DND-41 (cell line): ENCODE data around the gene SLC8B1.
A peak's percentile ranks its signal among the peaks of the same experiment; 100 is the strongest.

Source experiments
- ATAC-seq: fragments of 200-7000 bp; cut with Tn5 transposase; 3 replicates; pipeline ENCODE4 v1.9.1; 2021; ENCODE audit warnings: low read depth; ENCODE audit not compliant: insufficient read depth
- DNase-seq: peaks from one replicate; pipeline ENCODE4 v3.0.0-alpha.2; 2020
- H2AFZ ChIP-seq: 2 replicates; pipeline ENCODE4 v1.6.0; 2012; ENCODE audit warnings: low read depth, low read length
- H3K27ac ChIP-seq: 2 replicates; pipeline ENCODE4 v1.5.1; 2012; ENCODE audit warnings: low read length, inconsistent platforms
- H3K27me3 ChIP-seq: fragments of 200-600 bp; sonication (generic); 2 replicates; pipeline ENCODE4 v1.6.0; 2012; ENCODE audit warnings: low read length, mild to moderate bottlenecking, inconsistent platforms; ENCODE audit not compliant: insufficient read depth, poor library complexity
- H3K36me3 ChIP-seq: 2 replicates; pipeline ENCODE4 v1.5.1; 2012; ENCODE audit warnings: low read length, inconsistent platforms; ENCODE audit not compliant: insufficient read depth
- H3K4me1 ChIP-seq: 2 replicates; pipeline ENCODE4 v1.5.1; 2012; ENCODE audit warnings: mild to moderate bottlenecking, low read length; ENCODE audit not compliant: insufficient read depth
- H3K4me2 ChIP-seq: 2 replicates; pipeline ENCODE4 v1.6.0; 2012; ENCODE audit warnings: mild to moderate bottlenecking, moderate library complexity, low read length, inconsistent platforms; ENCODE audit not compliant: insufficient read depth
- H3K4me3 ChIP-seq, 2 experiments: fragments of 200-600 bp in 1 of 2; shearing (Covaris generic) in 1 of 2; 2 replicates each; pipeline ENCODE4 v1.5.1; 2012 to 2016; ENCODE audit warnings: inconsistent platforms in 2 of 2, low read length in 2 of 2, mild to moderate bottlenecking in 2 of 2, low read depth in 1 of 2, moderate library complexity in 1 of 2
- H3K79me2 ChIP-seq: 2 replicates; pipeline ENCODE4 v1.6.0; 2012; ENCODE audit warnings: low read length, inconsistent platforms; ENCODE audit not compliant: insufficient read depth
- H3K9ac ChIP-seq: 2 replicates; pipeline ENCODE4 v1.6.0; 2012; ENCODE audit warnings: low read depth, mild to moderate bottlenecking, inconsistent platforms, low read length, moderate library complexity
- H3K9me3 ChIP-seq: 2 replicates; pipeline ENCODE4 v1.5.1; 2012; ENCODE audit warnings: low read length, moderate library complexity, mild to moderate bottlenecking, inconsistent platforms; ENCODE audit not compliant: insufficient read depth, severe bottlenecking
- H4K20me1 ChIP-seq: 2 replicates; pipeline ENCODE4 v1.6.0; 2012; ENCODE audit warnings: low read length; ENCODE audit not compliant: insufficient read depth
- CTCF ChIP-seq: IDR thresholded peaks from 2 replicates; pipeline ENCODE4 v1.5.1; 2012; ENCODE audit warnings: borderline replicate concordance, low read length, moderate library complexity, mild to moderate bottlenecking; ENCODE audit not compliant: poor library complexity, severe bottlenecking; ENCODE audit errors: extremely low read depth
- EZH2 ChIP-seq: IDR thresholded peaks from 3 replicates; pipeline ENCODE4 v1.6.1; 2012; ENCODE audit warnings: borderline replicate concordance, low read depth, mild to moderate bottlenecking, moderate library complexity, low read length, inconsistent platforms; ENCODE audit not compliant: severe bottlenecking

SLC8B1 gene

GRCh38 chr12:113287899-113288282 is 47.0 kb downstream of the SLC8B1 start:
- Histone ChIP-seq H3K4me1 (no peaks in the 10 kb centered on the region), H3K79me2 (no peaks in the 10 kb centered on the region), H3K27me3 (no peaks in the 10 kb centered on the region), H3K9me3 (no peaks in the 10 kb centered on the region), H3K4me3 (no peak overlapping the region), H2AFZ (no peak overlapping the region), H3K9ac (no peak overlapping the region), H3K27ac (no peak overlapping the region), H4K20me1 (no peaks in the 10 kb centered on the region), H3K36me3 (peaks cover 77% of the 10 kb centered on the region), H3K4me2 (no peak overlapping the region)
- no peak for TF ChIP-seq CTCF
- no peak for TF ChIP-seq EZH2
- ATAC-seq (no peak), DNase-seq (no peak)

GRCh38 chr12:113287146-113287898 is 47.6 kb downstream of the SLC8B1 start:
- Histone ChIP-seq H4K20me1 (no peaks in the 10 kb centered on the region), H3K27me3 (no peaks in the 10 kb centered on the region), H3K79me2 (no peaks in the 10 kb centered on the region), H3K36me3 (peaks cover 71% of the 10 kb centered on the region), H3K4me2 (no peak overlapping the region), H3K27ac (peak overlapping the region; percentile 13; the same call in 1 of the 2 replicates), H3K9me3 (no peaks in the 10 kb centered on the region), H3K4me3 (no peak overlapping the region), H2AFZ (no peak overlapping the region), H3K9ac (no peak overlapping the region), H3K4me1 (no peaks in the 10 kb centered on the region)
- DNase-seq (no peak), ATAC-seq (no peak)
- no peak for TF ChIP-seq EZH2
- no peak for TF ChIP-seq CTCF

GRCh38 chr12:113286712-113287111 is 48.2 kb downstream of the SLC8B1 start:
- Histone ChIP-seq H3K9me3 (no peaks in the 10 kb centered on the region), H3K27ac (peak overlapping the region; percentile 13; the same call in 1 of the 2 replicates), H3K79me2 (no peaks in the 10 kb centered on the region), H3K9ac (no peak overlapping the region), H3K36me3 (peaks cover 66% of the 10 kb centered on the region), H2AFZ (no peak overlapping the region), H3K27me3 (no peaks in the 10 kb centered on the region), H3K4me1 (no peaks in the 10 kb centered on the region), H3K4me3 (no peak overlapping the region), H4K20me1 (no peaks in the 10 kb centered on the region), H3K4me2 (no peak overlapping the region)
- TF ChIP-seq CTCF: no peak
- no peak for DNase-seq
- ATAC-seq: no peak
